C4-2B (cell line): Measurements from ENCODE around the gene RD3L.

ENCODE experiments used
- CTCF ChIP-seq: fragments of 450-650 bp; conservative IDR thresholded peaks from 2 replicates; pipeline ENCODE4 v1.5.1; 2017; ENCODE audit warnings: mild to moderate bottlenecking
- ZFX ChIP-seq: fragments of 450-650 bp; IDR thresholded peaks from 2 replicates; pipeline ENCODE4 v1.6.1; 2017

GRCh38 chr14:103984196-103984595 lies 41.9 kb upstream of the RD3L start:
- TF ChIP-seq CTCF (no peak), ZFX (no peak)
